Tibial nerve (tissue), 4 donors: ENCODE measurements around the gene NUDCD2. TPM values are rescaled to one million over a fixed set of nuclear protein-coding genes. Genes with fewer than 3 reads are reported as not detected.

Experiments
- DNase-seq, 2 donors: peaks; one replicate each; pipeline ENCODE4 v3.0.0-alpha.2; 2019; ENCODE audit warnings: low spot score in 2 of 2
- H3K27ac ChIP-seq, 4 donors: fragments of 200-600 bp; sonication (generic) in 3 of 4; one replicate each; pipeline ENCODE4 v1.5.1; 2017 to 2019; ENCODE audit warnings: mild to moderate bottlenecking in 1 of 4
- H3K27me3 ChIP-seq, 2 donors: fragments of 200-600 bp; sonication (generic) in 1 of 2; one replicate each; pipeline versions ENCODE4 v1.5.1 to v1.6.0; 2017 to 2019
- H3K36me3 ChIP-seq, 3 donors: fragments of 200-600 bp; sonication (generic); one replicate each; pipeline ENCODE4 v1.5.1; 2018 to 2019
- H3K4me1 ChIP-seq, 4 donors: fragments of 200-600 bp; sonication (generic) in 3 of 4; one replicate each; pipeline ENCODE4 v1.5.1; 2017 to 2019
- H3K4me3 ChIP-seq, 4 donors: fragments of 200-600 bp; sonication (generic) in 3 of 4; one replicate each; pipeline ENCODE4 v1.5.1; 2017 to 2019; ENCODE audit warnings: mild to moderate bottlenecking in 1 of 4, moderate library complexity in 1 of 4
- H3K9me3 ChIP-seq, 4 donors: fragments of 200-600 bp; sonication (generic) in 3 of 4; one replicate each; pipeline ENCODE4 v1.5.1; 2017 to 2019
- EP300 ChIP-seq, 2 donors: sonication (generic); formaldehyde crosslinking; IDR thresholded peaks; one replicate each; pipeline ENCODE4 v1.6.1; 2017; ENCODE audit warnings: antibody characterized with exemption in 2 of 2, mild to moderate bottlenecking in 1 of 2
- POLR2A ChIP-seq, 2 donors: fragments of 450-650 bp; IDR thresholded peaks; one replicate each; pipeline ENCODE4 v1.6.1; 2017; ENCODE audit warnings: antibody characterized with exemption in 2 of 2, mild to moderate bottlenecking in 2 of 2, moderate library complexity in 2 of 2
- WGBS, 2 donors: methylation state at CpG; one replicate each; pipeline ENCODE4 v1.1.5; 2018; 5-methylcytosine and 5-hydroxymethylcytosine counted together
- total RNA-seq, 4 donors: library from RNA; depleted of rRNA; stranded (reverse); fragments of >200 nt; gene quantifications; one replicate each; pipeline ENCODE4 v1.1.0, GENCODE V29; 2016
- TF ChIP-seq, protein P1 (sequence below), 5 experiments: fragments of 200-600 bp in 3 of 5; fragments of 450-650 bp in 2 of 5; sonication (generic) in 3 of 5; IDR thresholded peaks; one replicate each; pipeline ENCODE4 v1.5.1; 2016 to 2019; ENCODE audit warnings: antibody characterized with exemption in 5 of 5, mild to moderate bottlenecking in 3 of 5, moderate library complexity in 2 of 5

The NUDCD2 gene
- total RNA-seq, 4 donors from 2014 or later, result 4.6 to 14.5 (median 5.5) TPM

DNA sequence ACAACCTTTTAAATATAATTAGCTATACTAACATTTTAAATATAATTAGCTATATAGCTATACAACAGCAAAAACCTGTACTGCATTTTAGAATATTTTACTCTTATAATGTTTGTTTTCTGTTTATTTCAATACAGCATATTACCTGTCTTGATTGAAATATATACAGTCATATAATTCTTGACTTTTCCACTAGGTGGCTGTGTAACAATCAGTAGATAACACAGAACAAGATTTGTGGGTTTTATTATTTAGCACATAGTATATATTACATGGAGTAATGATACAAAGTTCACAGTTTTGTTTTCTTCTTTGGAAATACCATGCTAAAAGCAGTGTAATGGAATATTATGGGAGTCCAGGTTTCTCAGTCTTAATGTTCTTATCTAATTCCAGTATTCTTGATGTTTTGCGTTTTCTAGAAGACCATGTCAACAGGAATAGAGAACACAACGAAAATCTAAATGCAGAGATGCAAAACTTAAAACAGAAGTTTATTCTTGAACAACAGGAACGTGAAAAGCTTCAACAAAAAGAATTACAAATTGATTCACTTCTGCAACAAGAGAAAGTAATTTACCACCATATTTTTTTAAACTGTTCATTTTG is 13.8 kb upstream of the NUDCD2 start:
- Histone ChIP-seq H3K4me1 (no peaks in the 10 kb centered on the region), H3K4me3 (no peak overlapping the region), H3K9me3 (no peaks in the 10 kb centered on the region), H3K36me3 (no peaks in the 10 kb centered on the region), H3K27me3 (no peaks in the 10 kb centered on the region), H3K27ac (no peak overlapping the region)
- DNase-seq, result no peak
- WGBS, 2 donors, result 95 to 99% methylated on average over 3 of the region's 3 CpGs
- no peak for TF ChIP-seq POLR2A (IDR thresholded peaks at IDR 0.05)
- TF ChIP-seq EP300 (IDR thresholded peaks at IDR 0.05), result no peak
- TF ChIP-seq, protein P1, sequence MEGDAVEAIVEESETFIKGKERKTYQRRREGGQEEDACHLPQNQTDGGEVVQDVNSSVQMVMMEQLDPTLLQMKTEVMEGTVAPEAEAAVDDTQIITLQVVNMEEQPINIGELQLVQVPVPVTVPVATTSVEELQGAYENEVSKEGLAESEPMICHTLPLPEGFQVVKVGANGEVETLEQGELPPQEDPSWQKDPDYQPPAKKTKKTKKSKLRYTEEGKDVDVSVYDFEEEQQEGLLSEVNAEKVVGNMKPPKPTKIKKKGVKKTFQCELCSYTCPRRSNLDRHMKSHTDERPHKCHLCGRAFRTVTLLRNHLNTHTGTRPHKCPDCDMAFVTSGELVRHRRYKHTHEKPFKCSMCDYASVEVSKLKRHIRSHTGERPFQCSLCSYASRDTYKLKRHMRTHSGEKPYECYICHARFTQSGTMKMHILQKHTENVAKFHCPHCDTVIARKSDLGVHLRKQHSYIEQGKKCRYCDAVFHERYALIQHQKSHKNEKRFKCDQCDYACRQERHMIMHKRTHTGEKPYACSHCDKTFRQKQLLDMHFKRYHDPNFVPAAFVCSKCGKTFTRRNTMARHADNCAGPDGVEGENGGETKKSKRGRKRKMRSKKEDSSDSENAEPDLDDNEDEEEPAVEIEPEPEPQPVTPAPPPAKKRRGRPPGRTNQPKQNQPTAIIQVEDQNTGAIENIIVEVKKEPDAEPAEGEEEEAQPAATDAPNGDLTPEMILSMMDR (IDR thresholded peaks at IDR 0.05), result peak in 2 of 5 experiments; percentile 36 to 43

GRCh38 chr5:163467682-163468081 is 7.8 kb upstream of the NUDCD2 start:
- Histone ChIP-seq H3K27me3 (no peaks in the 10 kb centered on the region), H3K4me3 (no peak overlapping the region), H3K27ac (no peak overlapping the region), H3K36me3 (no peaks in the 10 kb centered on the region), H3K4me1 (no peaks in the 10 kb centered on the region), H3K9me3 (no peaks in the 10 kb centered on the region)
- no peak for DNase-seq
- no peak for TF ChIP-seq EP300 (IDR thresholded peaks at IDR 0.05)
- no peak for TF ChIP-seq POLR2A (IDR thresholded peaks at IDR 0.05)
- TF ChIP-seq, protein P1 (IDR thresholded peaks at IDR 0.05), result no peak
- 80 to 85% methylated on average over 4 of the region's 4 CpGs for WGBS, 2 donors

DNA sequence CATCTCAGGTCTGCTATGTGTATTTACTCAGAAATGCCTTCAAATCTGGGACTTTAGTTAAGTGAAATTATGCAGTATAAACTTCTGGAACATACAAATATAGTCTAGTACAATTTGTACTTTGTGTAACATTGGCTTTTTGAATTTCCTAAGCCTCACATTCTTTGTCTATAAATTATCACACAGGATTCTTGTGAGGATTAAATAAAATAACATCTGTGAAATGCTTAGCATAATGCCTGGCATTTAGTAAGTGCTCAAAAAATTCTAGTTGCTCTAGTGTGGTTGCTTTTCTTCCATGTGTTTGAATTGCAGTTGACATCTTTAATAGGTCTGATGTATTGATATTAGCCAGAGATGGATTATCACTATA is 3.1 kb upstream of the NUDCD2 start:
- Histone ChIP-seq H3K9me3 (no peaks in the 10 kb centered on the region), H3K27me3 (no peaks in the 10 kb centered on the region), H3K27ac (no peak overlapping the region), H3K4me1 (peaks cover 0 to 27% (median 10%) of the 10 kb centered on the region in 4 donors), H3K36me3 (no peaks in the 10 kb centered on the region), H3K4me3 (no peak overlapping the region)
- TF ChIP-seq, protein P1 (IDR thresholded peaks at IDR 0.05), result no peak
- no peak for TF ChIP-seq POLR2A (IDR thresholded peaks at IDR 0.05)
- no peak for TF ChIP-seq EP300 (IDR thresholded peaks at IDR 0.05)
- no peak for DNase-seq

DNA sequence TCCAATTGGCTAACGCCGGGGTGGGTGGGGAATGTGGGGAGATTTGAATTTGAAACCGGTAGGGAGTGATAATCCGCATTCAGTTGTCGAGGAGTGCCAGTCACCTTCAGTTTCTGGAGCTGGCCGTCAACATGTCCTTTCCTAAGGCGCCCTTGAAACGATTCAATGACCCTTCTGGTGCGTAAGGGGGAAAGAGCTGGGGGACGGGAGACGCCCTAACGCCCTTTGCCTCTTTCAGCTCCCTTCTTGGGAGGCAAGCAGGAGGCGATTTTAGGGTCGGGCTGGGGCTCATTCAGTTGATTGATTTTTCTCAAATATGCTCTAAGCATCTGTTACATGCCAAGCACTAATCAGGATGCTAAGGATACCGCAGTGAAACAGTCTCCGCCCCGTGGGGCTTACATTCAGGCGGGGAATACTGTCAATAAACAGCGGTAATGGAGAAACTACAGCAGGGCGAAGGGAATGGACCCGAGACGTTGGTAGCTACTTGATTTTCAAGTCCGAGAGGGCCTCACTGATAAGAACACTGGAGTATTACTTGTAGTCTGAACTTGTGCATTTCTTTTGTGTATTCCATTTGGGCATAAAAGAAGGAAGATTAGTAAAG is 765 bp upstream of the NUDCD2 start, which contains the start of gene HMMR:
Gene HMMR, plus strand, starts transcription at position 71 of the 610 bp plus-strand sequence. Its CDS starts 61 bp downstream, at position 132.
- TF ChIP-seq EP300 (IDR thresholded peaks at IDR 0.05) (no peak), POLR2A (IDR thresholded peaks at IDR 0.05) (no peak)
- TF ChIP-seq, protein P1 (IDR thresholded peaks at IDR 0.05), result no peak
- 0 to 1% methylated on average over 23 of the region's 23 CpGs for WGBS, 2 donors
- no peak for DNase-seq

DNA sequence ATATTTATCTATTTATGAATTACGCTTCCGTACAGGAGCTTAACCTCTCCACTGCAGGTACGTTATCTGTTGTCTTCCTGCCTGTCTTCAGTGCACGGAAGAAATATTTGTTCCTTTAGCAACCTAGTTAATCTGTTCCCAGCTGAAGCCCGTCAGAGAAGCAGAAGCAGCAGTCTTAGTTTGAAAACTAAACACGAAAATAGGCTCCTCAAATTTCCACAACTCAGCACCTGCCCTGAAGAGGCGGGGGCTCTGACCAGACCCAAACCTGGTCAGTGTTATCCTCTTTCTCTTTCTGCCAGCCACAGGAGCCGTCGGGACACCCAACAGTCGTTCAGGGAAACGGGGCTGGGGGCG is 462 bp downstream of the NUDCD2 start:
- H3K4me1 ChIP-seq, result peaks cover 0 to 38% (median 11%) of the 10 kb centered on the region in 4 donors
- WGBS, 2 donors, result 0% methylated on average over 12 of the region's 12 CpGs
- peaks cover 0 to 20% (median 0%) of the 10 kb centered on the region in 3 donors for H3K36me3 ChIP-seq
- H3K9me3 ChIP-seq, result no peaks in the 10 kb centered on the region
- H3K27ac ChIP-seq, result peak overlapping the region; percentile 86 to 99 (median 94)
- H3K4me3 ChIP-seq, result peak overlapping the region; percentile 59 to 85 (median 82)
- no peak for DNase-seq
- TF ChIP-seq, protein P1 (IDR thresholded peaks at IDR 0.05), result no peak
- TF ChIP-seq EP300 (IDR thresholded peaks at IDR 0.05) (no peak), POLR2A (IDR thresholded peaks at IDR 0.05) (no peak)
- no peaks in the 10 kb centered on the region for H3K27me3 ChIP-seq

More for the DNA sequence above, 765 bp upstream of the NUDCD2 start, which contains the start of gene HMMR:
- peaks cover 0 to 38% (median 11%) of the 10 kb centered on the region in 4 donors for H3K4me1 ChIP-seq
- peak within 1 kb of the TSS; percentile 59 to 85 (median 82) for H3K4me3 ChIP-seq
- H3K27ac ChIP-seq, result peak within 1 kb of the TSS; percentile 86 to 99 (median 94)
- no peaks in the 10 kb centered on the region for H3K9me3 ChIP-seq
- peaks cover 0 to 8% (median 0%) of the 10 kb centered on the region in 3 donors for H3K36me3 ChIP-seq
- H3K27me3 ChIP-seq, result no peaks in the 10 kb centered on the region
